Thoracic aorta (tissue), 2 donors: ENCODE measurements around the gene MYOF. TPM values are rescaled to one million over a fixed set of nuclear protein-coding genes. Genes with fewer than 3 reads are reported as not detected.
A peak's percentile ranks its signal among the peaks of the same experiment; 100 is the strongest.
"Not testable (repeated sequence)": the region's sequence is repeated elsewhere in the genome, so short reads cannot be mapped to it uniquely, and the experiment has no call there.

ENCODE experiments used
- ATAC-seq: fragments of 150-250 bp; one replicate; pipeline ENCODE4 v1.8.0; 2017; ENCODE audit warnings: low read depth; ENCODE audit not compliant: insufficient number of reproducible peaks, low FRiP score
- DNase-seq: peaks from one replicate; pipeline ENCODE4 v3.0.0-alpha.2; 2020; ENCODE audit warnings: low spot score
- H3K27ac ChIP-seq, 2 donors: fragments of 200-600 bp; sonication (generic); 1 replicate in 1 of 2; 2 replicates in 1 of 2; pipeline ENCODE4 v1.5.1; 2016; ENCODE audit warnings: mild to moderate bottlenecking in 2 of 2, moderate library complexity in 2 of 2
- H3K27me3 ChIP-seq: fragments of 200-600 bp; sonication (generic); replicated peaks from 2 replicates; pipeline ENCODE4 v1.6.0; 2016; ENCODE audit warnings: mild to moderate bottlenecking; ENCODE audit not compliant: insufficient read depth
- H3K36me3 ChIP-seq: fragments of 200-600 bp; sonication (generic); one replicate; pipeline ENCODE4 v1.5.1; 2016
- H3K4me1 ChIP-seq, 2 donors: fragments of 200-600 bp; sonication (generic); 1 replicate in 1 of 2; 2 replicates in 1 of 2; pipeline versions ENCODE4 v1.5.1 to v1.6.0; 2016; ENCODE audit warnings: low read depth in 2 of 2, mild to moderate bottlenecking in 1 of 2; ENCODE audit not compliant: control insufficient read depth in 1 of 2
- H3K4me3 ChIP-seq: fragments of 200-600 bp; sonication (generic); 2 replicates; pipeline ENCODE4 v1.5.1; 2016; ENCODE audit warnings: mild to moderate bottlenecking
- H3K9me3 ChIP-seq: fragments of 200-600 bp; sonication (generic); 2 replicates; pipeline ENCODE4 v1.5.1; 2016
- CTCF ChIP-seq: fragments of 200-600 bp; sonication (generic); IDR thresholded peaks from one replicate; pipeline ENCODE4 v1.5.1; 2019; ENCODE audit warnings: antibody characterized with exemption
- total RNA-seq, 2 donors: library from RNA; depleted of rRNA; stranded (reverse); fragments of >200 nt; gene quantifications; one replicate each; pipeline versions ENCODE4 v1.1.0 to v1.2.3, GENCODE V29; 2016

MYOF gene
- total RNA-seq, 2 donors from 2014 or later, result 132 to 138 TPM

DNA sequence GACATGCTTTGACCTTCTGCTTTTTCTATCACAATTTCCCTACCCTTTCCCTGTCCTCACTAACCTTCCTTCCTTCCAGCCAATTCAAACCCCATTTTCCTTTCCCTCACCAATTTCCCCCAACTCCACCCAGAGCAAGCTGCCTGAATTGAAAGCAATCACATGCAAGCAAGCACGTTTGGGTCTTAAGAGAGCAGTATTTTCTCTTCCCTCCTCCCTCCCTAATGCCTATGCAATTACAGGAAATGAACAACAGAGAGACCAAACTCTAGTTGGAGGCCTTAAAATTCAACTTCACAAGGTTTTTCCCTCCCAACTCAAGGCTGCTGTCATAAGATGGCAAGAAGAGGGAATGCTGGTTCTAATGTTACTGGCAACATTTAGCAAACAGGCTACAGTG lies 117.2 kb downstream of the MYOF start:
- Histone ChIP-seq H3K4me1 (no peaks in the 10 kb centered on the region), H3K27ac (peak overlapping the region in 1 of 2 donors; percentile 18), H3K27me3 (no peaks in the 10 kb centered on the region), H3K4me3 (no peak overlapping the region), H3K9me3 (no peaks in the 10 kb centered on the region), H3K36me3 (peaks cover 43% of the 10 kb centered on the region)
- no peak for ATAC-seq
- no peak for DNase-seq
- no peak for TF ChIP-seq CTCF

GRCh38 chr10:93363891-93364648 lies 118.1 kb downstream of the MYOF start:
- Histone ChIP-seq H3K27me3 (no peaks in the 10 kb centered on the region), H3K4me1 (no peaks in the 10 kb centered on the region), H3K36me3 (peaks cover 44% of the 10 kb centered on the region), H3K4me3 (no peak overlapping the region), H3K27ac (no peak overlapping the region), H3K9me3 (no peaks in the 10 kb centered on the region)
- ATAC-seq (no peak), DNase-seq (no peak)
- no peak for TF ChIP-seq CTCF

- not testable (repeated sequence) for H3K27ac ChIP-seq, DNase-seq, H3K9me3 ChIP-seq, H3K4me3 ChIP-seq, H3K4me1 ChIP-seq, H3K27me3 ChIP-seq, ATAC-seq
- H3K36me3 ChIP-seq, result peaks cover 65% of the 10 kb centered on the region
Measured at GRCh38 chr10:93358398-93358797, 123.7 kb downstream of the MYOF start.

DNA sequence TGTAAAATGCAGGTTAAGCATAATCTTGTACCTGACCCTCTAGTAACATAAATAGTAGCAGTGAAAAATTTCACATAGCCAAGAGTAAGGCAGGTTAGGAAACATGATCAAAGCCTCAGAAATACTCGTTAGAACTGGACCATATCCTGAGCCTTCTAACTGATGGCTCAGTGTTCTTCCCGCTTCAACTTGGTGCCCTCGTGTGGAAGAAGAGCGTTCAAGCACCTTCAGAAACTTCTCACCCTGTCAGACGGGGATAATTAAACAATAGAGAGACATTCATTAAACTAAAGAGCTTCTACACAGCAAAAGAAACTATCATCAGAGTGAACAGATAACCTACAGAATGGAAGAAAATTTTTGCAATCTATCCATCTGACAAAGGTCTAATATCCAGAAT lies 124.5 kb downstream of the MYOF start:
- H3K9me3 ChIP-seq, result no peaks in the 10 kb centered on the region
- no peak overlapping the region for H3K27ac ChIP-seq
- DNase-seq (no peak), ATAC-seq (no peak)
- no peak overlapping the region for H3K4me3 ChIP-seq
- peak; percentile 25 for TF ChIP-seq CTCF
- no peaks in the 10 kb centered on the region for H3K27me3 ChIP-seq
- H3K36me3 ChIP-seq, result peaks cover 68% of the 10 kb centered on the region
- peaks cover 3 to 5% of the 10 kb centered on the region in 2 donors for H3K4me1 ChIP-seq

DNA sequence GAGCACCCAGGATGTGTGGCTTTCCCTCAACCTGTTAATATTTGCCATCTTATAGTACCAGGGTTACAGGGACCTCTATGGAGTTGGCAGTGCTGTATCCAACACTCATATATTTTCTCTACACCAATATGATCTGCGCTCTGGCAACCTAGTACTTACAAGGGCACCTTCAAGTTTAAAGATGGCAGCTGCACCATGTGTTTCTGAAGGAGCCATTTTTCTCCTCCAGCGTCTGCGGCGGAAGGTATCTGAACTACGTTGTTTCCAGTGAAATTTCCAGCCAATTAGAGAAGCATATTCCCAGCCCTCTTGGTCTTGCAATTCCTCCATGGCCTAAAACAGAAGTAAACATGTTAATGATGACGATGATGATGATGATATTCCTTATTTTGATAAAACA lies 125.6 kb downstream of the MYOF start:
- Histone ChIP-seq H3K27ac (no peak overlapping the region), H3K4me1 (peaks cover 3 to 9% of the 10 kb centered on the region in 2 donors), H3K36me3 (peaks cover 74% of the 10 kb centered on the region), H3K9me3 (no peaks in the 10 kb centered on the region), H3K27me3 (no peaks in the 10 kb centered on the region), H3K4me3 (no peak overlapping the region)
- ATAC-seq (no peak), DNase-seq (no peak)
- TF ChIP-seq CTCF, result no peak
